ENCODE data around the gene GLYATL2.

GLYATL2 gene

DNA sequence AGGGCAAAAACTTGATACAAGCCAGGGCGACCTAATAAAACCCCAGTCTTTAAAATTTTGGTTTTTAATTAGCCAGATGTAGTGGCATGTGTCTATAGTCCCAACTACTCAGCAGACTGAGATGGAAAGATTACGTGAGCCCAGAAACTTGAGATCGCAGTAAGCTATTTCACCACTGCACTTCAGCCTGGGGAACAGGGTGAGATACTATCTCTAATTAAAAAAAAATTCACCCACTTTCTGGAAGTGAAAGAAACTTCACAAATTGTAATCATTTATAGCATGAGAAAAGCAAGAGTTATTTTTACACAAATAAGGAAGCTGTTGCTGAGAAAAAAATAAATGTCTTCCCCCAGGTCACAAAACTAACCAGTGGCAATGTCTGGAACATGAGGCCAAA is 882 bp upstream of the GLYATL2 start:
- DNase-seq (ENCODE audit: low spot score) = no peak
- no peak overlapping the region for H3K14ac ChIP-seq (ENCODE audit: low read length)
- no peak overlapping the region for H3K9ac ChIP-seq (ENCODE audit: low read depth, low read length, poor library complexity)
- H2BK120ac ChIP-seq (ENCODE audit: low read depth, low read length) = no peak overlapping the region
- H2BK12ac ChIP-seq (ENCODE audit: low read length) = no peak overlapping the region
- no peak overlapping the region for H2BK5ac ChIP-seq (ENCODE audit: low read length)
- H2AFZ ChIP-seq (ENCODE audit: low read length) = no peak overlapping the region
- no peaks in the 10 kb centered on the region for H3K79me1 ChIP-seq (ENCODE audit: low read depth, low read length)
- no peak overlapping the region for H3K4me2 ChIP-seq (ENCODE audit: insufficient read depth, low read length, poor library complexity, severe bottlenecking)
- no peak overlapping the region for H2BK15ac ChIP-seq (ENCODE audit: low read length)
- no peak overlapping the region for H4K91ac ChIP-seq (ENCODE audit: low read depth, low read length, poor library complexity)
- no CpG with 5 or more reads among the region's 3 CpGs for WGBS, 2 donors (ENCODE audit: extremely low coverage in 2 of 2, insufficient read length in 2 of 2, insufficient replicate concordance in 1 of 2)
- H3K9me3 ChIP-seq (replicated peaks in 1 of 2; ENCODE audit: control insufficient read depth in 2 of 2, insufficient read depth in 1 of 2, low read depth in 1 of 2, low read length in 2 of 2) = no peaks in the 10 kb centered on the region
- H2AK5ac ChIP-seq (ENCODE audit: low read depth, low read length) = no peak overlapping the region
- H3K36me3 ChIP-seq (replicated peaks in 1 of 2; ENCODE audit: control insufficient read depth in 2 of 2, insufficient read depth in 2 of 2, low read length in 2 of 2) = no peaks in the 10 kb centered on the region
- no peaks in the 10 kb centered on the region for H3K4me1 ChIP-seq (ENCODE audit: control insufficient read depth in 2 of 2, insufficient read depth in 1 of 2, low read depth in 1 of 2, low read length in 2 of 2)
- no peak overlapping the region for H3K27ac ChIP-seq (replicated peaks; ENCODE audit: low read length)
- H3K23ac ChIP-seq (ENCODE audit: low read depth, low read length, poor library complexity) = no peak overlapping the region
- no peak overlapping the region for H3K4me3 ChIP-seq (ENCODE audit: low read length in 2 of 2)
- peaks cover 0 to 3% (median 0%) of the 10 kb centered on the region in 3 experiments for H3K27me3 ChIP-seq (ENCODE audit: control insufficient read depth in 3 of 3, insufficient read depth in 3 of 3, low read depth in 1 of 3, low read length in 3 of 3)
- H3K18ac ChIP-seq (ENCODE audit: low read length) = no peak overlapping the region
- no peak overlapping the region for H3K4ac ChIP-seq (ENCODE audit: low read length)
- no peak overlapping the region for H4K8ac ChIP-seq (ENCODE audit: low read depth, low read length)

DNA sequence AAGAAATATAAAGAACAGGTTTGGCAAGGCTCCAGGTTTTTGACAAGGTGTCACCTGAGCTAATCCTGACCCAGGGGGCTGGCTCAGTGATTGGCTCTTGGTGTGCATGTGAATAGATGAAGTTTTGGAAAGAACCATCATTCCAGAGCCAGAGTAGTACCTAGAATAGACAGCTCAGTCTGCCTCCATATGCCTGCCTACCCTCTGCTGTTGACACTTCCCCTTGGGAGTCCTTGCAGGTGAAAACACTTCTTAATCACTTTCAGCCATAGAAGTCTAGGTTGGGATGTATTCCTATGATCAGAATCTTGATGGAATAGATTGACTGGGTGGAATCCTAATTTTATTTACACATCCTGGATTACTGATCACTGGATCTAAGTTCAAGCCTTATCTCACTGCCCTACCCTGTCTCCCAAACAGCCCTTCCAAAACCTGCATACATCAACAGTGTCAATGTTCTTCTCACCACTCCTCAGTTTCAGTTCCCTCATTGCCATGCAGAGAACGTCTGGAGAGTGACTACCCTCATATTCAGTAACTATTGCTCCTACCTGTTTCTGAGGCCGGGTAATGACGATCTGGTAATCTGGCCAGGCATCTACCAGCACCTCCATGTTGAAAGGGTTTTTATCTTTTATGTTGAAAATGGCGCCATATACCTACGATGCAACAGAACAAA is 6.7 kb downstream of the GLYATL2 start:
- Histone ChIP-seq H4K91ac (ENCODE audit: low read depth, low read length, poor library complexity) (no peak overlapping the region), H4K8ac (ENCODE audit: low read depth, low read length) (no peak overlapping the region), H3K9ac (ENCODE audit: low read depth, low read length, poor library complexity) (no peak overlapping the region), H3K27ac (replicated peaks; ENCODE audit: low read length) (no peak overlapping the region), H2AK5ac (ENCODE audit: low read depth, low read length) (no peak overlapping the region), H3K14ac (ENCODE audit: low read length) (no peak overlapping the region), H3K4me1 (ENCODE audit: control insufficient read depth in 2 of 2, insufficient read depth in 1 of 2, low read depth in 1 of 2, low read length in 2 of 2) (no peaks in the 10 kb centered on the region), H3K4ac (ENCODE audit: low read length) (no peak overlapping the region), H2BK15ac (ENCODE audit: low read length) (no peak overlapping the region), H3K27me3 (ENCODE audit: control insufficient read depth in 3 of 3, insufficient read depth in 3 of 3, low read depth in 1 of 3, low read length in 3 of 3) (no peaks in the 10 kb centered on the region), H2AFZ (ENCODE audit: low read length) (no peak overlapping the region), H3K9me3 (replicated peaks in 1 of 2; ENCODE audit: control insufficient read depth in 2 of 2, insufficient read depth in 1 of 2, low read depth in 1 of 2, low read length in 2 of 2) (no peaks in the 10 kb centered on the region), H2BK120ac (ENCODE audit: low read depth, low read length) (no peak overlapping the region), H3K4me3 (ENCODE audit: low read length in 2 of 2) (no peak overlapping the region), H3K4me2 (ENCODE audit: insufficient read depth, low read length, poor library complexity, severe bottlenecking) (no peak overlapping the region), H2BK12ac (ENCODE audit: low read length) (no peak overlapping the region), H2BK5ac (ENCODE audit: low read length) (no peak overlapping the region), H3K18ac (ENCODE audit: low read length) (no peak overlapping the region), H3K79me1 (ENCODE audit: low read depth, low read length) (no peaks in the 10 kb centered on the region), H3K36me3 (replicated peaks in 1 of 2; ENCODE audit: control insufficient read depth in 2 of 2, insufficient read depth in 2 of 2, low read length in 2 of 2) (no peaks in the 10 kb centered on the region), H3K23ac (ENCODE audit: low read depth, low read length, poor library complexity) (no peak overlapping the region)
- no CpG with 5 or more reads among the region's 5 CpGs for WGBS, 2 donors (ENCODE audit: extremely low coverage in 2 of 2, insufficient read length in 2 of 2, insufficient replicate concordance in 1 of 2)
- DNase-seq (ENCODE audit: low spot score) = no peak

GRCh38 chr11:58832056-58832645 is 12.4 kb downstream of the GLYATL2 start:
- Histone ChIP-seq H3K4me2 (ENCODE audit: insufficient read depth, low read length, poor library complexity, severe bottlenecking) (no peak overlapping the region), H3K27ac (replicated peaks; ENCODE audit: low read length) (no peak overlapping the region), H2BK12ac (ENCODE audit: low read length) (no peak overlapping the region), H2BK120ac (ENCODE audit: low read depth, low read length) (no peak overlapping the region), H3K4me3 (ENCODE audit: low read length in 2 of 2) (no peak overlapping the region), H3K27me3 (ENCODE audit: control insufficient read depth in 3 of 3, insufficient read depth in 3 of 3, low read depth in 1 of 3, low read length in 3 of 3) (no peaks in the 10 kb centered on the region), H2BK5ac (ENCODE audit: low read length) (no peak overlapping the region), H2BK15ac (ENCODE audit: low read length) (no peak overlapping the region), H3K36me3 (replicated peaks in 1 of 2; ENCODE audit: control insufficient read depth in 2 of 2, insufficient read depth in 2 of 2, low read length in 2 of 2) (no peaks in the 10 kb centered on the region), H3K9me3 (replicated peaks in 1 of 2; ENCODE audit: control insufficient read depth in 2 of 2, insufficient read depth in 1 of 2, low read depth in 1 of 2, low read length in 2 of 2) (no peaks in the 10 kb centered on the region), H4K91ac (ENCODE audit: low read depth, low read length, poor library complexity) (no peak overlapping the region), H2AFZ (ENCODE audit: low read length) (no peak overlapping the region), H3K9ac (ENCODE audit: low read depth, low read length, poor library complexity) (no peak overlapping the region), H3K4ac (ENCODE audit: low read length) (no peak overlapping the region), H3K79me1 (ENCODE audit: low read depth, low read length) (no peaks in the 10 kb centered on the region), H2AK5ac (ENCODE audit: low read depth, low read length) (no peak overlapping the region), H4K8ac (ENCODE audit: low read depth, low read length) (no peak overlapping the region), H3K14ac (ENCODE audit: low read length) (no peak overlapping the region), H3K23ac (ENCODE audit: low read depth, low read length, poor library complexity) (no peak overlapping the region), H3K18ac (ENCODE audit: low read length) (no peak overlapping the region), H3K4me1 (ENCODE audit: control insufficient read depth in 2 of 2, insufficient read depth in 1 of 2, low read depth in 1 of 2, low read length in 2 of 2) (no peaks in the 10 kb centered on the region)
- no CpG with 5 or more reads among the region's 1 CpG for WGBS, 2 donors (ENCODE audit: extremely low coverage in 2 of 2, insufficient read length in 2 of 2, insufficient replicate concordance in 1 of 2)
- DNase-seq (ENCODE audit: low spot score) = no peak

- no peak overlapping the region for H3K4me3 ChIP-seq (ENCODE audit: low read length in 2 of 2)
- H3K36me3 ChIP-seq (replicated peaks in 1 of 2; ENCODE audit: control insufficient read depth in 2 of 2, insufficient read depth in 2 of 2, low read length in 2 of 2) = no peaks in the 10 kb centered on the region
- no peaks in the 10 kb centered on the region for H3K4me1 ChIP-seq (ENCODE audit: control insufficient read depth in 2 of 2, insufficient read depth in 1 of 2, low read depth in 1 of 2, low read length in 2 of 2)
- H2BK120ac ChIP-seq (ENCODE audit: low read depth, low read length) = no peak overlapping the region
- H3K79me1 ChIP-seq (ENCODE audit: low read depth, low read length) = no peaks in the 10 kb centered on the region
- no peak overlapping the region for H4K91ac ChIP-seq (ENCODE audit: low read depth, low read length, poor library complexity)
- no peak overlapping the region for H3K14ac ChIP-seq (ENCODE audit: low read length)
- no peak for DNase-seq (ENCODE audit: low spot score)
- no peak overlapping the region for H2BK15ac ChIP-seq (ENCODE audit: low read length)
- no peak overlapping the region for H3K4me2 ChIP-seq (ENCODE audit: insufficient read depth, low read length, poor library complexity, severe bottlenecking)
- no peak overlapping the region for H3K18ac ChIP-seq (ENCODE audit: low read length)
- H2AFZ ChIP-seq (ENCODE audit: low read length) = no peak overlapping the region
- H3K23ac ChIP-seq (ENCODE audit: low read depth, low read length, poor library complexity) = no peak overlapping the region
- H3K9ac ChIP-seq (ENCODE audit: low read depth, low read length, poor library complexity) = no peak overlapping the region
- H3K27me3 ChIP-seq (ENCODE audit: control insufficient read depth in 3 of 3, insufficient read depth in 3 of 3, low read depth in 1 of 3, low read length in 3 of 3) = no peaks in the 10 kb centered on the region
- H3K9me3 ChIP-seq (replicated peaks in 1 of 2; ENCODE audit: control insufficient read depth in 2 of 2, insufficient read depth in 1 of 2, low read depth in 1 of 2, low read length in 2 of 2) = no peaks in the 10 kb centered on the region
- no CpG with 5 or more reads among the region's 31 CpGs for WGBS, 2 donors (ENCODE audit: extremely low coverage in 2 of 2, insufficient read length in 2 of 2, insufficient replicate concordance in 1 of 2)
- no peak overlapping the region for H2BK12ac ChIP-seq (ENCODE audit: low read length)
- H2AK5ac ChIP-seq (ENCODE audit: low read depth, low read length) = no peak overlapping the region
- no peak overlapping the region for H3K4ac ChIP-seq (ENCODE audit: low read length)
- H2BK5ac ChIP-seq (ENCODE audit: low read length) = no peak overlapping the region
- H4K8ac ChIP-seq (ENCODE audit: low read depth, low read length) = no peak overlapping the region
- H3K27ac ChIP-seq (replicated peaks; ENCODE audit: low read length) = no peak overlapping the region
These were observed 13.7 kb downstream of the GLYATL2 start for GRCh38 chr11:58830673-58831301.

Data from neuronal stem cell (in vitro differentiated cells).